ENCODE measurements around the gene FGF1. TPM values are rescaled to one million over a fixed set of nuclear protein-coding genes. Genes with fewer than 3 reads are reported as not detected.

The FGF1 gene
- total and polyA plus RNA-seq, 9 donors, result 0.10 to 3.6 (median 0.55) TPM

DNA sequence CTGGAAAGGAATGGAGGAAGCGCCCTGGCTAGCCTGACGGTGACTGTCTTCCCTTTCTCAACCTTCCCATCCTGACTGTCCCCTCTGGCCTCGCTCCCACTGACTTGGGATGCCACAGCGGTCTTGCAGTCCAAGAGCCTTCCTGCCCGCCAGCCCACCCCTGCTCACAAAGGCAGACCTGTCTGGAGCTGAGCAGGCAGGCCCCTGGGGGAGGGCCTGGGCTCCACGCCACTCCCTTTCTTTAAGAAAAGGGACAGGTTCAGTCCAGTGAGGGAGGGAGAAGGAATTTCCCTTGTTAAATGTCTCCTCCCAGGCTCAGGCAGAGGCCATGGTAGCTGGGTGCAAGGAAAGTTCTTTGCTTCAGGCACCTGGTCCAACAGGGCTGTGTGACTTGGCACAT, 18.1 kb downstream of the FGF1 start:
- Histone ChIP-seq H3K4me1 (ENCODE audit: insufficient read depth) (no peaks in the 10 kb centered on the region), H3K27me3 (no peaks in the 10 kb centered on the region), H3K4me3 (no peak overlapping the region), H3K36me3 (no peaks in the 10 kb centered on the region), H3K9me3 (no peaks in the 10 kb centered on the region), H3K27ac (no peak overlapping the region)
- intact Hi-C loops (cut with DNase I), result no loop called here
- DNase-seq, result no peak
- WGBS, 3 donors, result 93 to 96% (median 94%) methylated on average over 6 of the region's 6 CpGs
- no peak for TF ChIP-seq CTCF (IDR thresholded peaks at IDR 0.05)
- no peak for TF ChIP-seq EP300 (IDR thresholded peaks at IDR 0.05)
- TF ChIP-seq POLR2A (IDR thresholded peaks at IDR 0.05), result no peak

DNA sequence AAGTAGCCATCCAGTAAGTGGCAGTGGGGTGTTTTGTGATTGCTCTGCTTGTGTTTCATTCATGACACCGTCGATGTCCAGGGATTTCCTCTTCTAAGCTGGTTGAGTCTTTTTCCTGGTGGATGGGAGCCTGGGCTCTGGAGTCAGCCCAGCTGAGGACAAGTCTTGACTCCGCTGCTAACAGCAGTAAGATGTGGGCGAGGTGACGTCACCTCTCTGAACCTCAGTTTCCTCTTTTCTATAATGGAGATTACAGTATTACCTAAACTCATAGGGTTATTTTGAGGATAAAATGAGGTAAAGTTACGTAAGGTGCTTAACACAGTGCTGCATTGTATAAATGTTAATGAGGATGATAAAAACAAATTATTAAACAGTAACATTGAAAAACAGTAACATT, 21.3 kb downstream of the FGF1 start:
- no peak for DNase-seq
- intact Hi-C loops (cut with DNase I), result no loop called here
- Histone ChIP-seq H3K4me1 (ENCODE audit: insufficient read depth) (no peaks in the 10 kb centered on the region), H3K9me3 (no peaks in the 10 kb centered on the region), H3K27me3 (no peaks in the 10 kb centered on the region), H3K36me3 (no peaks in the 10 kb centered on the region), H3K4me3 (no peak overlapping the region), H3K27ac (no peak overlapping the region)
- TF ChIP-seq EP300 (IDR thresholded peaks at IDR 0.05), result no peak
- no peak for TF ChIP-seq CTCF (IDR thresholded peaks at IDR 0.05)
- no peak for TF ChIP-seq POLR2A (IDR thresholded peaks at IDR 0.05)
- WGBS, 3 donors, result 91 to 97% (median 94%) methylated on average over 6 of the region's 6 CpGs

GRCh38 chr5:142664067-142664466, 21.8 kb downstream of the FGF1 start:
- TF ChIP-seq CTCF (IDR thresholded peaks at IDR 0.05) (no peak), POLR2A (IDR thresholded peaks at IDR 0.05) (no peak), EP300 (IDR thresholded peaks at IDR 0.05) (no peak)
- WGBS, 3 donors, result 90 to 93% (median 93%) methylated on average over 9 of the region's 9 CpGs
- Histone ChIP-seq H3K27me3 (no peaks in the 10 kb centered on the region), H3K4me1 (ENCODE audit: insufficient read depth) (no peaks in the 10 kb centered on the region), H3K36me3 (no peaks in the 10 kb centered on the region), H3K27ac (no peak overlapping the region), H3K9me3 (no peaks in the 10 kb centered on the region), H3K4me3 (no peak overlapping the region)
- DNase-seq, result no peak
- intact Hi-C loops (cut with DNase I), result no loop called here

- 79 to 80% (median 79%) methylated on average over 6 of the region's 6 CpGs for WGBS, 3 donors
These were observed 22.6 kb downstream of the FGF1 start for GRCh38 chr5:142663246-142663645.

More at GRCh38 chr5:142663246-142663645, 22.6 kb downstream of the FGF1 start:
- Histone ChIP-seq H3K4me3 (no peak overlapping the region), H3K4me1 (ENCODE audit: insufficient read depth) (no peaks in the 10 kb centered on the region), H3K9me3 (no peaks in the 10 kb centered on the region), H3K36me3 (no peaks in the 10 kb centered on the region), H3K27me3 (no peaks in the 10 kb centered on the region), H3K27ac (no peak overlapping the region)
- intact Hi-C loops (cut with DNase I), result no loop called here
- DNase-seq, result no peak
- TF ChIP-seq POLR2A (IDR thresholded peaks at IDR 0.05) (no peak), CTCF (IDR thresholded peaks at IDR 0.05) (no peak), EP300 (IDR thresholded peaks at IDR 0.05) (no peak)

Measured in ovary (tissue), 9 donors.